MM.1S (cell line): ENCODE measurements around the gene FAM153A.
"Not testable (repeated sequence)": the region's sequence is repeated elsewhere in the genome, so short reads cannot be mapped to it uniquely, and the experiment has no call there.

Experiments used
- EZH2 ChIP-seq: fragments of 300-600 bp; sonication (generic); optimal IDR thresholded peaks from 2 replicates; pipeline ENCODE3; 2017; ENCODE audit warnings: low read depth, mild to moderate bottlenecking, antibody characterized with exemption, low read length, mixed read lengths
- TF ChIP-seq, protein P1 (sequence below): fragments of 300-600 bp; sonication (generic); IDR thresholded peaks from 2 replicates; pipeline ENCODE4 v1.5.1; 2016; ENCODE audit warnings: antibody characterized with exemption, low read length, mixed read lengths

DNA sequence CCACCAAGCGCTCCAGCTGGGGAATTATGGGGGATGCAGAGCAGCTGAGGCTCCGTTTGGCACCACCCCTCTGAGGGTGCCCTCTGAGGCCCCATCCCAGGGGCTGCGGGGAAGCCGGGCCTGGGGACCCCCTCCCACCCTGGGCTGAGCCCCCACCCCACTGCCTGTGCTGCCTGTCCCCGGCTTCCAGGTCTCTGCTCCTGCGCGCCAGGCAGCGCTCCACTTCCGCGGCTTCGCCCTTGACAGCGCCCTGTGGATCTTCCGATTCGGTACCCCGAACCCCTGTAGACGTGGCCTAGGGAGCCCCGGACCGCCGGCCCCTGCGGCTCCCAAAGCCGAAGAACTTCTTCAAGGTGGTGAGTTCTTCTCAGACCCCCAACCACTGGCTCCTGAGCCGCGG is 530 bp downstream of the FAM153A start:
- TF ChIP-seq, protein P1, sequence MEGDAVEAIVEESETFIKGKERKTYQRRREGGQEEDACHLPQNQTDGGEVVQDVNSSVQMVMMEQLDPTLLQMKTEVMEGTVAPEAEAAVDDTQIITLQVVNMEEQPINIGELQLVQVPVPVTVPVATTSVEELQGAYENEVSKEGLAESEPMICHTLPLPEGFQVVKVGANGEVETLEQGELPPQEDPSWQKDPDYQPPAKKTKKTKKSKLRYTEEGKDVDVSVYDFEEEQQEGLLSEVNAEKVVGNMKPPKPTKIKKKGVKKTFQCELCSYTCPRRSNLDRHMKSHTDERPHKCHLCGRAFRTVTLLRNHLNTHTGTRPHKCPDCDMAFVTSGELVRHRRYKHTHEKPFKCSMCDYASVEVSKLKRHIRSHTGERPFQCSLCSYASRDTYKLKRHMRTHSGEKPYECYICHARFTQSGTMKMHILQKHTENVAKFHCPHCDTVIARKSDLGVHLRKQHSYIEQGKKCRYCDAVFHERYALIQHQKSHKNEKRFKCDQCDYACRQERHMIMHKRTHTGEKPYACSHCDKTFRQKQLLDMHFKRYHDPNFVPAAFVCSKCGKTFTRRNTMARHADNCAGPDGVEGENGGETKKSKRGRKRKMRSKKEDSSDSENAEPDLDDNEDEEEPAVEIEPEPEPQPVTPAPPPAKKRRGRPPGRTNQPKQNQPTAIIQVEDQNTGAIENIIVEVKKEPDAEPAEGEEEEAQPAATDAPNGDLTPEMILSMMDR = not testable (repeated sequence)
- TF ChIP-seq EZH2 = not testable (repeated sequence)
